ENCODE data around the gene PPP1R10. TPM values are rescaled to one million over a fixed set of nuclear protein-coding genes. Genes with fewer than 3 reads are reported as not detected.
A peak's percentile ranks its signal among the peaks of the same experiment; 100 is the strongest.

PPP1R10 gene
- total RNA-seq, 1 experiment from 2014 or later, result 121 TPM

DNA sequence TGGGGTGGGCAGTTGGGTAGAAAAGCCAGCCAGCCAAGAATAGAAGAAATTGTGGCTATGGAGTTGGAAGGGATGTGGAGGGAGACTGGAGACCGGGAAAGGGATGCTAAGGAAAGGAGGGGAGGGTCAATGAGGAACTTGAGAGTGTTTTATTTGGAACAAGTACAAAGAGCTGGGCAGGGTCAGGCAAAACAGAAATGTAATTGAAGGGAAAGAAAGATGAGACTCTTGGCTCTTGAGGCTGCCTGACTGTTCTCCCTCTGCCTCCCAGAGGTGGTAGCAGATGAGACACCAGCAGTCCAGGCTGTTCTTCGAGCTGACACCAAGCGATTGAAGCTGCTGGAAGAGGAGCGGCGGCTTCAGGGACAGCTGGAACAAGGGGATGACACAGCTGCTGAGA is 33.1 kb downstream of the PPP1R10 start:
- Histone ChIP-seq H3K27ac (ENCODE audit: low read depth, low read length, poor library complexity, severe bottlenecking) (no peak overlapping the region), H3K4me1 (ENCODE audit: insufficient read depth, low read length, poor library complexity, severe bottlenecking) (no peaks in the 10 kb centered on the region), H3K27me3 (replicated peaks; ENCODE audit: insufficient read depth, low read depth, low read length, poor library complexity) (no peaks in the 10 kb centered on the region), H3K4me3 (ENCODE audit: low read depth, low read length, poor library complexity, severe bottlenecking) (no peak overlapping the region), H3K9me3 (ENCODE audit: low read depth, low read length, poor library complexity, severe bottlenecking) (no peaks in the 10 kb centered on the region), H3K36me3 (ENCODE audit: insufficient read depth, low read length, poor library complexity, severe bottlenecking) (peaks cover 88% of the 10 kb centered on the region)
- intact Hi-C loops (cut with micrococcal nuclease; ENCODE audit: unreplicated experiment), result no loop called here
- ChIA-PET CTCF (no interaction called here), POLR2A (ENCODE audit: low non-redundant PET) (no interaction called here)
- DNase-seq (ENCODE audit: low spot score), result no peak
- no peak for TF ChIP-seq EZH2 (IDR thresholded peaks at IDR 0.05; ENCODE audit: borderline replicate concordance, low read depth, low read length, poor library complexity, severe bottlenecking)
- TF ChIP-seq, protein P1, sequence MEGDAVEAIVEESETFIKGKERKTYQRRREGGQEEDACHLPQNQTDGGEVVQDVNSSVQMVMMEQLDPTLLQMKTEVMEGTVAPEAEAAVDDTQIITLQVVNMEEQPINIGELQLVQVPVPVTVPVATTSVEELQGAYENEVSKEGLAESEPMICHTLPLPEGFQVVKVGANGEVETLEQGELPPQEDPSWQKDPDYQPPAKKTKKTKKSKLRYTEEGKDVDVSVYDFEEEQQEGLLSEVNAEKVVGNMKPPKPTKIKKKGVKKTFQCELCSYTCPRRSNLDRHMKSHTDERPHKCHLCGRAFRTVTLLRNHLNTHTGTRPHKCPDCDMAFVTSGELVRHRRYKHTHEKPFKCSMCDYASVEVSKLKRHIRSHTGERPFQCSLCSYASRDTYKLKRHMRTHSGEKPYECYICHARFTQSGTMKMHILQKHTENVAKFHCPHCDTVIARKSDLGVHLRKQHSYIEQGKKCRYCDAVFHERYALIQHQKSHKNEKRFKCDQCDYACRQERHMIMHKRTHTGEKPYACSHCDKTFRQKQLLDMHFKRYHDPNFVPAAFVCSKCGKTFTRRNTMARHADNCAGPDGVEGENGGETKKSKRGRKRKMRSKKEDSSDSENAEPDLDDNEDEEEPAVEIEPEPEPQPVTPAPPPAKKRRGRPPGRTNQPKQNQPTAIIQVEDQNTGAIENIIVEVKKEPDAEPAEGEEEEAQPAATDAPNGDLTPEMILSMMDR (conservative IDR thresholded peaks at IDR 0.05; ENCODE audit: low read depth, low read length), result no peak
- BruUV-seq (replicated peaks), result no TSS peak

DNA sequence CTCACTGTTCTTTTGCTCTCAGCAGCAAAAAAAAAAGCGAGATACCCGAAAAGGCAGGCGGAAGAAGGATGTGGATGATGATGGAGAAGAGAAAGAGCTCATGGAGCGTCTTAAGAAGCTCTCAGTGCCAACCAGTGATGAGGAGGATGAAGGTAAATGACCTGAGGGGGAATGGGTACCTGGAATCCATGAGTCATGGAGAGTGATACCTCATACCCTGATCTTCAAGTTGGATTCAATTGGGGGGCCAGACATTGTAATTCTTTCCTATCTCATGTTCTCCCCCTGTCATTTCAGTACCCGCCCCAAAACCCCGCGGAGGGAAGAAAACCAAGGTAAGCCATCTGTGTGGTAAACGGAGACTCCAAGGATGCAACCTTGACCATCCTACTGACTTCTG is 39.0 kb downstream of the PPP1R10 start:
- CTCF ChIA-PET, result no interaction called here

DNA sequence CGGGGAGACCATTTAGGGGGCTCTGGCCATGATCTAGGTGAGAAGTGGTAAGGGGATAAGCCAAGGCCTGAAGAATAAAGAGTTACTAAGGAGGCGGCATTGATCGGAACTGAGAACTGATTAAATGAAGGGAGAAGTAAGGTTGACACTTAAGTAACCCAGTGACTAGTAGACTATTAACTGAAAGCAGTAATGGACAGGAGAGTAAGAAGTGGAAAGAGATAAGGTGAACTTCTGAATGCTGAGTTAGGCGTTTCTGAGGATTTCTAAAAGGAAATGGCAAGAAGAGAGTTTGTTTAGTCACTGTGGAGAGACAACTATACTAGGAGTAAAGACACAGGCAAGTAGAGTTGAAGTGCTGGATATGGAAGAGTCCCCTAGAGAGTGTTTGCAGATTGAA is 43.9 kb downstream of the PPP1R10 start:
- no peak for DNase-seq (ENCODE audit: low spot score)
- peak overlapping the region; percentile 10 for H3K4me3 ChIP-seq (ENCODE audit: low read depth, low read length, poor library complexity, severe bottlenecking)
- no peaks in the 10 kb centered on the region for H3K27me3 ChIP-seq (replicated peaks; ENCODE audit: insufficient read depth, low read depth, low read length, poor library complexity)
- intact Hi-C loops (cut with micrococcal nuclease; ENCODE audit: unreplicated experiment), result no loop called here
- H3K9me3 ChIP-seq (ENCODE audit: low read depth, low read length, poor library complexity, severe bottlenecking), result no peaks in the 10 kb centered on the region
- POLR2A ChIA-PET (ENCODE audit: low non-redundant PET), result no interaction called here
- peak overlapping the region; percentile 32 for H3K27ac ChIP-seq (ENCODE audit: low read depth, low read length, poor library complexity, severe bottlenecking)
- TF ChIP-seq, protein P1 (conservative IDR thresholded peaks at IDR 0.05; ENCODE audit: low read depth, low read length), result no peak
- no peak for TF ChIP-seq EZH2 (IDR thresholded peaks at IDR 0.05; ENCODE audit: borderline replicate concordance, low read depth, low read length, poor library complexity, severe bottlenecking)
- peaks cover 32% of the 10 kb centered on the region for H3K4me1 ChIP-seq (ENCODE audit: insufficient read depth, low read length, poor library complexity, severe bottlenecking)
- peaks cover 24% of the 10 kb centered on the region for H3K36me3 ChIP-seq (ENCODE audit: insufficient read depth, low read length, poor library complexity, severe bottlenecking)
- no TSS peak for BruUV-seq (replicated peaks)
- CTCF ChIA-PET, result interaction anchor here (0.8 kb wide), 1 partner anchor 91 kb away, joined by 4 read pairs; no protein-coding TSS in a partner anchor

More for the DNA sequence above, 39.0 kb downstream of the PPP1R10 start:
- peaks cover 72% of the 10 kb centered on the region for H3K36me3 ChIP-seq (ENCODE audit: insufficient read depth, low read length, poor library complexity, severe bottlenecking)
- H3K27me3 ChIP-seq (replicated peaks; ENCODE audit: insufficient read depth, low read depth, low read length, poor library complexity), result no peaks in the 10 kb centered on the region
- intact Hi-C loops (cut with micrococcal nuclease; ENCODE audit: unreplicated experiment), result no loop called here
- H3K9me3 ChIP-seq (ENCODE audit: low read depth, low read length, poor library complexity, severe bottlenecking), result no peaks in the 10 kb centered on the region
- no peak for DNase-seq (ENCODE audit: low spot score)
- no peak overlapping the region for H3K27ac ChIP-seq (ENCODE audit: low read depth, low read length, poor library complexity, severe bottlenecking)
- no peak for TF ChIP-seq EZH2 (IDR thresholded peaks at IDR 0.05; ENCODE audit: borderline replicate concordance, low read depth, low read length, poor library complexity, severe bottlenecking)
- TF ChIP-seq, protein P1 (conservative IDR thresholded peaks at IDR 0.05; ENCODE audit: low read depth, low read length), result no peak
- H3K4me3 ChIP-seq (ENCODE audit: low read depth, low read length, poor library complexity, severe bottlenecking), result no peak overlapping the region
- peaks cover 15% of the 10 kb centered on the region for H3K4me1 ChIP-seq (ENCODE audit: insufficient read depth, low read length, poor library complexity, severe bottlenecking)
- BruUV-seq (replicated peaks), result no TSS peak
- POLR2A ChIA-PET (ENCODE audit: low non-redundant PET), result no interaction called here

Measured in A673 (cell line).